Tracheal epithelial cell (primary cell): ENCODE data around the gene HSCB. TPM values are rescaled to one million over a fixed set of nuclear protein-coding genes. Genes with fewer than 3 reads are reported as not detected.

Experiments
- total RNA-seq: library from RNA; depleted of rRNA; stranded (reverse); fragments of >200 nt; gene quantifications from 2 replicates; pipeline ENCODE4 v1.2.1, GENCODE V29; 2014

HSCB gene
- total RNA-seq = 13.0 and 21.7 TPM in 2 replicates

GRCh38 chr22:28741785-28742561, at the start of gene HSCB, which contains the start of gene CHEK2:
Gene HSCB, plus strand, starts transcription at chr22:28742039. Its CDS starts 57 bp downstream, at chr22:28742096.
Gene CHEK2, minus strand, starts transcription at chr22:28741820. Its CDS starts 7,099 bp downstream, at chr22:28734721.

DNA sequence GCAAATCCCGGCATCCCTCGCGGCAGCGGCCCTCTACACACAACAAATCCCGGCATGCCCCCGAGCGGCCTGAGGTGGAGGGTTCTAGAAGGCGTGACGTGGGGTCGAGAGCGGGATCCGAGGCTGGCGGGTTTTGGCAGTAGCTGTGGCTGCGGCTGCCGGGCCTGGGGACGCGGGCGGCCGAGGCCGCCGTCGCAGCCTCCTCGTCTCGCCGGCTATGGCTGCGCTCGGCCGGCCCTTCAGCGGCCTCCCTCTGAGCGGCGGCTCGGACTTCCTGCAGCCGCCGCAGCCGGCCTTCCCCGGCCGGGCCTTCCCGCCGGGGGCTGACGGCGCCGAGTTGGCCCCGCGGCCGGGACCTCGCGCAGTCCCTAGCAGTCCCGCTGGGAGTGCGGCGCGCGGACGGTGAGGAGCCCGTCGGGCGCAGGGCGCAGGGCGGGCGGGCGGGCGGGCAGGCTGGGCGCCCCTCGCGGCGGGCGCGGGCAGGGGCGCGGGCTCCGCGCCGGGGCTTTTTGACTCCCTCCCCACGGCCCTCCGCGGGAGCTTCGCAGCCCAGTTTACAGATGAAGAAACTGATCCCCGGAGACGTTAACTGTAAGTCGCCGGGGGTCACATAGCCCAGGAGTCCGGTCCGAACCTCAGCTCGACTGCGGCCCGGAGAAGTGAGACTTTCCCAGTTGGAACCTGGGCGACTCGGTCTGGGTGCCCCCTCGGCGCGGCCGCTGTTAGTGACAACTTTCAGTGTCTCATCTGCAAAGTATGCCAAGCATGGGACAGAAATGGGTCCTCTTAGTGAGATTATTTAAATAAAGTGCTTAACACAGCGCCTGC, 31.0 kb downstream of the HSCB start, which contains the start of gene CCDC117:
Gene CCDC117 (plus strand): TSS at position 63 of the 828 bp plus-strand sequence. CDS start 155 bp downstream, at position 218.

GRCh38 chr22:28800308-28801041, 58.6 kb downstream of the HSCB start, which contains the start of gene XBP1:
Gene XBP1, minus strand, starts transcription at chr22:28800569.

Other genes starting within 250 kb of the HSCB start
- gene TTC28, start 62.2 kb upstream of the HSCB start, total RNA-seq = 2.2 and 3.2 TPM in 2 replicates
- 14.9 and 19.3 TPM in 2 replicates for gene CHEK2, start 219 bp upstream of the HSCB start, total RNA-seq
- gene CCDC117, start 30.7 kb downstream of the HSCB start, total RNA-seq = 11.8 and 16.6 TPM in 2 replicates
- gene XBP1, start 58.5 kb downstream of the HSCB start, total RNA-seq = 223 and 257 TPM in 2 replicates
- gene ZNRF3, start 141.5 kb downstream of the HSCB start, total RNA-seq = 5.1 and 7.2 TPM in 2 replicates